NCI-H226 (cell line): ENCODE measurements around the gene RRP1.

ENCODE experiments used
- DNase-seq: peaks from one replicate; pipeline ENCODE4 v3.0.0-alpha.2; 2015

RRP1 gene

GRCh38 chr21:43846430-43846829, 57.1 kb downstream of the RRP1 start:
- DNase-seq = no peak

GRCh38 chr21:43847301-43847700, 57.9 kb downstream of the RRP1 start:
- DNase-seq = no peak

GRCh38 chr21:43848771-43849170, 59.4 kb downstream of the RRP1 start:
- DNase-seq = no peak

- DNase-seq = no peak
These were observed 60.3 kb downstream of the RRP1 start for GRCh38 chr21:43849532-43850299.

- no peak for DNase-seq
These were observed 61.4 kb downstream of the RRP1 start for GRCh38 chr21:43850728-43851295.

GRCh38 chr21:43851593-43851992, 62.2 kb downstream of the RRP1 start:
- DNase-seq = no peak

GRCh38 chr21:43853851-43854772, 64.7 kb downstream of the RRP1 start:
- no peak for DNase-seq
